Measurements from ENCODE around the gene ZNF277.

- TF ChIP-seq POLR2A (IDR thresholded peaks at IDR 0.05; ENCODE audit: low read depth, low read length) (no peak), POLR2AphosphoS5 (IDR thresholded peaks at IDR 0.05; ENCODE audit: low read depth, low read length) (no peak)
Measured at GRCh38 chr7:112199035-112199655, 7.3 kb upstream of the ZNF277 start.
